Stimulated activated CD4-positive, alpha-beta T cell treated with anti-CD3 and anti-CD28 coated beads, Interleukin-12 subunit alpha, Interleukin-12 subunit beta, amount 100 ng/mL, for 24 hours (primary cell): ENCODE results near the gene PKP1.

Source experiments
- DNase-seq, 2 experiments: peaks; one replicate each; pipeline ENCODE4 v3.0.0-alpha.2; 2020; ENCODE audit warnings: low read depth in 2 of 2

The PKP1 gene

GRCh38 chr1:201307760-201308499, 24.6 kb downstream of the PKP1 start:
- no peak for DNase-seq

- no peak for DNase-seq
These were observed 26.1 kb downstream of the PKP1 start for GRCh38 chr1:201309416-201309815.

- no peak for DNase-seq
These were observed 27.1 kb downstream of the PKP1 start for GRCh38 chr1:201310251-201310985.

GRCh38 chr1:201310986-201311355, 27.7 kb downstream of the PKP1 start:
- no peak for DNase-seq

- no peak for DNase-seq
These were observed 28.2 kb downstream of the PKP1 start for GRCh38 chr1:201311356-201312011.

GRCh38 chr1:201312298-201312697, 29.0 kb downstream of the PKP1 start:
- no peak for DNase-seq

GRCh38 chr1:201313086-201313485, 29.8 kb downstream of the PKP1 start:
- no peak for DNase-seq

- DNase-seq, result no peak
These were observed 33.2 kb downstream of the PKP1 start for GRCh38 chr1:201316556-201316955.

GRCh38 chr1:201317551-201317950, 34.2 kb downstream of the PKP1 start:
- DNase-seq, result no peak

GRCh38 chr1:201318504-201319340, 35.4 kb downstream of the PKP1 start:
- no peak for DNase-seq

- DNase-seq, result no peak
These were observed 36.3 kb downstream of the PKP1 start for GRCh38 chr1:201319631-201320030.

GRCh38 chr1:201320168-201320788, 37.0 kb downstream of the PKP1 start:
- DNase-seq, result no peak

- DNase-seq, result no peak
These were observed 38.6 kb downstream of the PKP1 start for GRCh38 chr1:201321826-201322390.

GRCh38 chr1:201322653-201323510, 39.6 kb downstream of the PKP1 start:
- DNase-seq, result no peak

- no peak for DNase-seq
These were observed 41.0 kb downstream of the PKP1 start for GRCh38 chr1:201324306-201324705.

GRCh38 chr1:201324821-201325677, 41.7 kb downstream of the PKP1 start:
- no peak for DNase-seq

GRCh38 chr1:201325678-201326060, 42.4 kb downstream of the PKP1 start:
- no peak for DNase-seq

- no peak for DNase-seq
These were observed 43.4 kb downstream of the PKP1 start for GRCh38 chr1:201326710-201327109.

GRCh38 chr1:201327687-201328240, 44.5 kb downstream of the PKP1 start:
- no peak for DNase-seq
